PFSK-1 (cell line): ENCODE data around the gene XYLT1.

Experiments
- FOXP2 ChIP-seq: optimal IDR thresholded peaks from 2 replicates; pipeline ENCODE3; 2011; ENCODE audit warnings: borderline replicate concordance, control low read depth, inconsistent platforms; ENCODE audit not compliant: insufficient read depth; ENCODE audit errors: extremely low read length, extremely low read depth
- POLR2AphosphoS5 ChIP-seq: IDR thresholded peaks from 2 replicates; pipeline ENCODE4 v1.6.1; 2012; ENCODE audit warnings: low read depth, mild to moderate bottlenecking, control low read depth, low read length, moderate library complexity
- REST ChIP-seq, 2 experiments: IDR thresholded peaks; 2 replicates each; pipeline versions ENCODE4 v1.6.1 to v1.8.0; 2011 to 2012; ENCODE audit warnings: low read depth in 2 of 2, low read length in 2 of 2, control low read depth in 1 of 2, inconsistent platforms in 1 of 2, mild to moderate bottlenecking in 1 of 2, moderate library complexity in 1 of 2; ENCODE audit not compliant: insufficient read depth in 1 of 2
- SIN3A ChIP-seq: IDR thresholded peaks from 2 replicates; pipeline ENCODE4 v1.6.1; 2012; ENCODE audit warnings: mild to moderate bottlenecking, low read length, moderate library complexity, borderline replicate concordance; ENCODE audit not compliant: insufficient read depth
- TAF1 ChIP-seq: IDR thresholded peaks from 2 replicates; pipeline ENCODE4 v1.6.1; 2012; ENCODE audit warnings: low read length, control low read depth, borderline replicate concordance; ENCODE audit not compliant: insufficient read depth

The XYLT1 gene

DNA sequence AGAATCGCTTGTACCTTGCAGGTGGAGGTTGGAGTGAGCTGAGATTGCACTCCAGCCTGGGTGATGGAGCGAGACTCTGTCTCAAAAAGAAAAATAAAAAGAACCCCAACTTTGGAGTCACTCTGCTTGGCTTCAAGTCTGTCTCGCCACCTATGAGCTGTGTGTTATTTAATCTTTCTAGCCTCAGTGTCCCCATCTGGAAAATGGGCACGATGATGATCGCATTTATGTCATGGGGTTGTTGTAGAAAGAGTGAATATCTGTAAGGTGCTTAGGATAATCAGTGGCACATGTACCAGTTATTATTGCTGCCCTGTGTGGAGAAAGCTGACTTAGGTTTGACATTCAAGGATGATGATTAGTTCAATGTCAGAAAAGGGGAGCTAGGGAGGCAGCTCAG, 319.4 kb downstream of the XYLT1 start:
- TF ChIP-seq SIN3A, result no peak
- no peak for TF ChIP-seq TAF1
- TF ChIP-seq POLR2AphosphoS5, result no peak
- no peak for TF ChIP-seq FOXP2
- no peak for TF ChIP-seq REST (IDR thresholded peaks at IDR 0.05; ENCODE audit: insufficient read depth in 1 of 2, low read depth in 2 of 2, low read length in 2 of 2)

GRCh38 chr16:17149904-17150483, 320.8 kb downstream of the XYLT1 start:
- TF ChIP-seq TAF1 (no peak), POLR2AphosphoS5 (no peak), REST (IDR thresholded peaks at IDR 0.05; ENCODE audit: insufficient read depth in 1 of 2, low read depth in 2 of 2, low read length in 2 of 2) (peak; percentile 74 to 93)

DNA sequence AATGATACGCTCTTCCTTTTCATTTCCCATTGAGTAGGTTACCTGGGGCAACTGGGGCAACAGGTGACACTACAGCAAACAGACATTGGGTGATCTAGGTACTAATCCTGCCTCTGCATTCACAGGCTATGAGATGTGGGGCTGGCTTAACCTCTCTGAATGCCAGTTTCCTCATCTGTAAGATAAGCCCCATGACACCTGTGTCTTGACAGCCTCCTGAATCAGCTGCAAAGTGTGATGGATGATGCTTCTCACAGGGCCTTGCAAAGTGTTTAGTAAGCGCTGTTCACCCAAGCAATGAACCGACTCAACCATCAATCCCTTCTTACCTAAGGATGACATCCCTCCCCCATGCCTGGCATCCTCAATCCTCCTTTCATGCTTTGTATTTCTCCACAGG, 322.8 kb downstream of the XYLT1 start:
- TF ChIP-seq REST (IDR thresholded peaks at IDR 0.05; ENCODE audit: insufficient read depth in 1 of 2, low read depth in 2 of 2, low read length in 2 of 2) (no peak), TAF1 (no peak), FOXP2 (no peak), POLR2AphosphoS5 (no peak)

GRCh38 chr16:17145029-17145428, 325.7 kb downstream of the XYLT1 start:
- TF ChIP-seq TAF1 (no peak), FOXP2 (no peak), POLR2AphosphoS5 (no peak), SIN3A (no peak), REST (IDR thresholded peaks at IDR 0.05; ENCODE audit: insufficient read depth in 1 of 2, low read depth in 2 of 2, low read length in 2 of 2) (no peak)

- TF ChIP-seq TAF1 (no peak), POLR2AphosphoS5 (no peak), FOXP2 (no peak), SIN3A (no peak), REST (IDR thresholded peaks at IDR 0.05; ENCODE audit: insufficient read depth in 1 of 2, low read depth in 2 of 2, low read length in 2 of 2) (no peak)
Observed at GRCh38 chr16:17144431-17144830, 326.3 kb downstream of the XYLT1 start.
